B cell (primary cell): ENCODE data around the gene TMEM94. TPM values are rescaled to one million over a fixed set of nuclear protein-coding genes. Genes with fewer than 3 reads are reported as not detected.

Experiments
- ATAC-seq: fragments of 200-7000 bp; cut with Tn5 transposase; one replicate; pipeline ENCODE4 v1.10.0; 2021; ENCODE audit warnings: low read depth, mild to moderate bottlenecking, moderate number of reproducible peaks, moderate library complexity
- CTCF ChIA-PET: fragments of 350-600 bp; sonication (Branson Sonifier 250); formaldehyde crosslinking; loops from one replicate; lab custom pipeline; 2021; ENCODE audit warnings: antibody characterized with exemption, inconsistent platforms; lab: Charles Lee
- POLR2A ChIA-PET: fragments of 350-600 bp; sonication (Branson Sonifier 250); formaldehyde crosslinking; loops from one replicate; lab custom pipeline; 2021; ENCODE audit warnings: antibody characterized with exemption; lab: Charles Lee
- DNase-seq: peaks from one replicate; pipeline ENCODE4 v3.0.0; 2013
- H2AFZ ChIP-seq: 2 replicates; pipeline ENCODE4 v1.6.1; 2012; ENCODE audit warnings: mild to moderate bottlenecking, low read depth, low read length; ENCODE audit not compliant: insufficient read depth, poor library complexity, severe bottlenecking
- H3K27ac ChIP-seq, 2 donors: 1 replicate in 1 of 2; 2 replicates in 1 of 2; pipeline ENCODE4 v1.5.1; 2012 to 2013; ENCODE audit warnings: low read length in 2 of 2, mild to moderate bottlenecking in 2 of 2, moderate library complexity in 1 of 2
- H3K27me3 ChIP-seq, 4 experiments: fragments of 200-600 bp in 1 of 4; sonication (generic) in 1 of 4; replicated peaks in 1 of 4; 1 replicate in 2 of 4; 2 replicates in 2 of 4; pipeline versions ENCODE4 v1.6.1 to v1.7.0; 2013 to 2016; ENCODE audit warnings: low read length in 3 of 4, mild to moderate bottlenecking in 2 of 4, mixed read lengths in 1 of 4, moderate library complexity in 1 of 4; ENCODE audit not compliant: insufficient read depth in 4 of 4, control insufficient read depth in 3 of 4; ENCODE audit errors: control extremely low read depth in 1 of 4
- H3K36me3 ChIP-seq, 2 experiments: replicated peaks in 1 of 2; 1 replicate in 1 of 2; 2 replicates in 1 of 2; pipeline versions ENCODE4 v1.6.1 to v1.7.1; 2013; ENCODE audit warnings: low read length in 1 of 2; ENCODE audit not compliant: insufficient read depth in 2 of 2, control insufficient read depth in 1 of 2; ENCODE audit errors: control extremely low read depth in 1 of 2, extremely low read depth in 1 of 2
- H3K4me1 ChIP-seq, 2 donors: fragments of 200-600 bp in 1 of 2; sonication (generic) in 1 of 2; 1 replicate in 1 of 2; 2 replicates in 1 of 2; pipeline versions ENCODE4 v1.5.1 to v1.6.1; 2013 to 2017; ENCODE audit warnings: low read length in 2 of 2; ENCODE audit not compliant: control insufficient read depth in 2 of 2, insufficient read depth in 2 of 2
- H3K4me2 ChIP-seq: replicated peaks from 2 replicates; pipeline ENCODE3; 2012; ENCODE audit warnings: mild to moderate bottlenecking, low read depth, low read length; ENCODE audit not compliant: poor library complexity, severe bottlenecking
- H3K4me3 ChIP-seq, 5 experiments: fragments of 200-600 bp in 1 of 5; sonication (generic) in 1 of 5; 1 replicate in 3 of 5; 2 replicates in 2 of 5; pipeline versions ENCODE4 v1.5.1 to v1.7.0; 2011 to 2016; ENCODE audit warnings: low read length in 4 of 5, mild to moderate bottlenecking in 4 of 5, low read depth in 2 of 5, control low read depth in 1 of 5, moderate library complexity in 1 of 5; ENCODE audit not compliant: insufficient read depth in 1 of 5; ENCODE audit errors: control extremely low read depth in 1 of 5, extremely low read depth in 1 of 5
- H3K79me2 ChIP-seq: fragments of 200-600 bp; sonication (generic); one replicate; pipeline ENCODE4 v1.6.0; 2016; ENCODE audit warnings: low read length; ENCODE audit not compliant: control insufficient read depth, insufficient read depth
- H3K9ac ChIP-seq: fragments of 200-600 bp; sonication (generic); 2 replicates; pipeline ENCODE4 v1.6.1; 2017; ENCODE audit warnings: mild to moderate bottlenecking, low read length, moderate library complexity
- H3K9me3 ChIP-seq, 3 donors: one replicate each; pipeline versions ENCODE4 v1.6.1 to v1.7.1; 2013; ENCODE audit warnings: low read length in 2 of 3; ENCODE audit not compliant: control insufficient read depth in 2 of 3, insufficient read depth in 1 of 3; ENCODE audit errors: control extremely low read depth in 1 of 3
- H4K20me1 ChIP-seq: 2 replicates; pipeline ENCODE4 v1.6.0; 2012; ENCODE audit warnings: mild to moderate bottlenecking, low read length; ENCODE audit not compliant: insufficient read depth, control insufficient read depth, poor library complexity, severe bottlenecking
- H3K27ac Mint-ChIP-seq: one replicate; pipeline ENCODE4 v1.8.0; 2021; ENCODE audit warnings: mixed read lengths
- H3K27me3 Mint-ChIP-seq: one replicate; pipeline ENCODE4 v1.8.0; 2021; ENCODE audit warnings: mixed read lengths
- H3K4me1 Mint-ChIP-seq: one replicate; pipeline ENCODE4 v1.8.0; 2021; ENCODE audit warnings: mixed read lengths
- H3K4me3 Mint-ChIP-seq: one replicate; pipeline ENCODE4 v1.8.0; 2021; ENCODE audit warnings: mixed read lengths
- H3K9me3 Mint-ChIP-seq: one replicate; pipeline ENCODE4 v1.8.0; 2022; ENCODE audit warnings: mixed read lengths; ENCODE audit not compliant: insufficient read depth
- EZH2 ChIP-seq: IDR thresholded peaks from 2 replicates; pipeline ENCODE4 v1.6.1; 2012; ENCODE audit warnings: borderline replicate concordance, low read depth, mild to moderate bottlenecking, moderate library complexity, low read length; ENCODE audit not compliant: insufficient read depth, poor library complexity, severe bottlenecking
- WGBS: methylation state at CpG from one replicate; pipeline ENCODE4 v1.1.5; 2013; ENCODE audit warnings: missing lambda C conversion rate; ENCODE audit not compliant: insufficient coverage; 5-methylcytosine and 5-hydroxymethylcytosine counted together
- intact Hi-C: fragments of 100-400 bp; cut with micrococcal nuclease; formaldehyde crosslinking; loops from one replicate; pipeline ENCODE4 v1.10.0; 2022
- polyA plus RNA-seq: library from polyadenylated mRNA; depleted of rRNA; stranded (reverse); fragments of >200 nt; gene quantifications from 2 replicates; pipeline ENCODE4 v1.2.3, GENCODE V29; 2012
- total RNA-seq, 2 donors: library from RNA; stranded (reverse); fragments of 120-200 nt in 1 of 2; gene quantifications; 1 replicate in 1 of 2; 2 replicates in 1 of 2; pipeline versions ENCODE4 v1.2.3 to v1.2.4, GENCODE V29; 2013 to 2022
- TF ChIP-seq, protein P1 (sequence below): fragments of 200-600 bp; IDR thresholded peaks from one replicate; pipeline ENCODE4 v1.8.0; 2022; ENCODE audit warnings: antibody characterized with exemption, mild to moderate bottlenecking

The TMEM94 gene
- total and polyA plus RNA-seq, 2 donors (not counting 1 experiment from before 2014, with no cell fraction given) = 139 to 158 TPM

DNA sequence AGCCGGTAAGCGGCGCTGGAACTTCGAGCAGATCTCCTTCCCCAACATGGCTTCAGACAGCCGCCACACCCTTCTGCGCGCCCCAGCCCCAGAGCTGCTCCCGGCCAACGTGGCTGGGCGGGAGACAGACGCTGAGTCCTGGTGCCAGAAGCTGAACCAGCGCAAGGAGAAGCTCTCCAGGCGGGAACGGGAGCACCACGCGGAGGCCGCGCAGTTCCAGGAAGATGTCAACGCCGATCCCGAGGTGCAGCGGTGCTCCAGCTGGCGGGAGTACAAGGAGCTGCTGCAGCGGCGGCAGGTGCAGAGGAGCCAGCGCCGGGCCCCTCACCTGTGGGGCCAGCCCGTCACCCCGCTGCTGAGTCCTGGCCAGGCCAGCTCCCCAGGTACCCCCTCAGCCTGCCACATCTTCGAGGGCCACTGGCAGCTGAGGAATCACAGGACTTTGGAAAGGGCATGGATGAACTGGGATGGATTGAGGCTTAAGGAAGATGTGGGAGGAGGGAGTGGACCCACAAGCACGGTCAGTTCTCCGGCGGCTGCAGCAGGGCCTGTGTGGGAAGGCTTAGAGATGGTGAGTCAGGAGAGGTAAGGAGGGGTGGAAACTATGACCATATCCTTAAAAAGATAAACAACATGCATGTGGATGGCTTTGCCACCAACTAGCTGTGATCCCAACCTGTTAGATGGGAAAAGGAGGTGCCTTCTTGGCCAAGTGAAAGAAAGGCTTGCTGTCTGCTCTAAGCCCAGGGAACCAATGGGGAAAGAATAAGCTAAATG, 65.7 kb downstream of the TMEM94 start:
- no peak overlapping the region for H3K4me3 ChIP-seq
- TF ChIP-seq EZH2 = no peak
- TF ChIP-seq, protein P1, sequence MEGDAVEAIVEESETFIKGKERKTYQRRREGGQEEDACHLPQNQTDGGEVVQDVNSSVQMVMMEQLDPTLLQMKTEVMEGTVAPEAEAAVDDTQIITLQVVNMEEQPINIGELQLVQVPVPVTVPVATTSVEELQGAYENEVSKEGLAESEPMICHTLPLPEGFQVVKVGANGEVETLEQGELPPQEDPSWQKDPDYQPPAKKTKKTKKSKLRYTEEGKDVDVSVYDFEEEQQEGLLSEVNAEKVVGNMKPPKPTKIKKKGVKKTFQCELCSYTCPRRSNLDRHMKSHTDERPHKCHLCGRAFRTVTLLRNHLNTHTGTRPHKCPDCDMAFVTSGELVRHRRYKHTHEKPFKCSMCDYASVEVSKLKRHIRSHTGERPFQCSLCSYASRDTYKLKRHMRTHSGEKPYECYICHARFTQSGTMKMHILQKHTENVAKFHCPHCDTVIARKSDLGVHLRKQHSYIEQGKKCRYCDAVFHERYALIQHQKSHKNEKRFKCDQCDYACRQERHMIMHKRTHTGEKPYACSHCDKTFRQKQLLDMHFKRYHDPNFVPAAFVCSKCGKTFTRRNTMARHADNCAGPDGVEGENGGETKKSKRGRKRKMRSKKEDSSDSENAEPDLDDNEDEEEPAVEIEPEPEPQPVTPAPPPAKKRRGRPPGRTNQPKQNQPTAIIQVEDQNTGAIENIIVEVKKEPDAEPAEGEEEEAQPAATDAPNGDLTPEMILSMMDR = no peak
- H3K4me2 ChIP-seq = no peak overlapping the region
- 96% methylated on average over 33 of the region's 33 CpGs for WGBS
- no peak overlapping the region for H2AFZ ChIP-seq
- no peak overlapping the region for H3K9ac ChIP-seq
- H3K27ac ChIP-seq = no peak overlapping the region
- H3K36me3 ChIP-seq = no peaks in the 10 kb centered on the region
- peaks cover 0 to 5% (median 0%) of the 10 kb centered on the region in 4 experiments for H3K27me3 ChIP-seq
- H3K79me2 ChIP-seq = peaks cover 19% of the 10 kb centered on the region
- ATAC-seq (no peak), DNase-seq (no peak)
- H3K4me1 ChIP-seq = peaks cover 33 to 37% of the 10 kb centered on the region in 2 donors
- Mint-ChIP-seq H3K4me1 (peaks cover 30% of the 10 kb centered on the region), H3K4me3 (peak overlapping the region; percentile 10), H3K27me3 (no peaks in the 10 kb centered on the region), H3K9me3 (no peaks in the 10 kb centered on the region), H3K27ac (no peak overlapping the region)
- intact Hi-C loops = no loop called here
- no peaks in the 10 kb centered on the region for H3K9me3 ChIP-seq
- CTCF ChIA-PET = interaction anchor here (1.0 kb wide), 1 partner anchor 243 kb away, joined by 3 read pairs; the partner anchor contains the start of gene GALK1
- peaks cover 16% of the 10 kb centered on the region for H4K20me1 ChIP-seq
- POLR2A ChIA-PET = interaction anchor here (0.6 to 0.7 kb wide), 2 partner anchors 258 to 412 kb away, joined by 3 to 6 read pairs; no protein-coding TSS in a partner anchor

DNA sequence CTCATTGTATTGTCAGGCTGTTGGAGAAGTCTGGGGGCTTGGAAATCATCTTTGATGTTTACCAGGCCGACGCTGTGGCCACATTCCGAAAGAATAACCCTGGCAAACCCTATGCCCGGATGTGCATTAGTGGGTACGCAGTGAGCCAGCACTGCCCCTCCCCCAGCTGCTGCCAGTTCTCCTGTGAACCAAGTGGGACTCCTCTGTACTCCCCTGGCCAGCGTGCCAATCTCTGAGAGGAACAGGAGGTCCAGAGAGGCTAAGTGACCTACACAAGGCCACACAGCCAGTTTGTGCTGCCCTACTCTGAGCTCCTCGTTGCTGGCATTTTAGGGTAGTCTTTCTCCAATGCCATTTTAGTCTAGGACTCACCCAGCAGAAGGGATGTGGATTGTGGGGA, 67.2 kb downstream of the TMEM94 start:
- H3K27me3 Mint-ChIP-seq = no peaks in the 10 kb centered on the region
- 99% methylated on average over 6 of the region's 7 CpGs for WGBS
- H3K27ac ChIP-seq = no peak overlapping the region
- peaks cover 18 to 22% of the 10 kb centered on the region in 2 donors for H3K4me1 ChIP-seq
- no peaks in the 10 kb centered on the region for H3K36me3 ChIP-seq
- CTCF ChIA-PET = interaction anchor here (0.7 to 2.2 kb wide), 3 partner anchors 7 to 97 kb away, joined by 3 to 24 read pairs (median 4); partner anchors contain the start of gene TSEN54
- no peak for ATAC-seq
- no peak overlapping the region for H3K4me3 ChIP-seq
- H3K9me3 ChIP-seq = no peaks in the 10 kb centered on the region
- H3K9ac ChIP-seq = no peak overlapping the region
- peaks cover 16% of the 10 kb centered on the region for H3K4me1 Mint-ChIP-seq
- H3K27me3 ChIP-seq = peaks cover 0 to 7% (median 0%) of the 10 kb centered on the region in 4 experiments
- POLR2A ChIA-PET = interaction anchor here (0.6 kb wide), 1 partner anchor 92 kb away, joined by 3 read pairs; no protein-coding TSS in a partner anchor
- TF ChIP-seq EZH2 = no peak
- TF ChIP-seq, protein P1 = no peak
- intact Hi-C loops = loop anchor here (2.0 kb wide), 2 partner anchors 67 to 97 kb away; partner anchors contain the start of gene TMEM94
- no peak overlapping the region for H3K27ac Mint-ChIP-seq
- H3K79me2 ChIP-seq = peaks cover 21% of the 10 kb centered on the region
- no peak overlapping the region for H2AFZ ChIP-seq
- H3K4me2 ChIP-seq = no peak overlapping the region
- peaks cover 7% of the 10 kb centered on the region for H4K20me1 ChIP-seq
- DNase-seq = no peak
- H3K9me3 Mint-ChIP-seq = no peaks in the 10 kb centered on the region
- H3K4me3 Mint-ChIP-seq = peak overlapping the region; percentile 47
